Measurements from ENCODE around the gene CBR3.

Gene CBR3

GRCh38 chr21:36092681-36093080, 42.2 kb upstream of the CBR3 start:
- Histone ChIP-seq H3K36me3 (ENCODE audit: low read length) (no peaks in the 10 kb centered on the region), H3K4me2 (ENCODE audit: low read depth, low read length, poor library complexity, severe bottlenecking) (no peak overlapping the region), H3K4me3 (ENCODE audit: insufficient read depth, low read length, poor library complexity, severe bottlenecking) (no peak overlapping the region), H3K9me3 (ENCODE audit: insufficient read depth, low read length) (peaks cover 10% of the 10 kb centered on the region; the same call in 1 of the 2 replicates), H3K9me2 (replicated peaks; ENCODE audit: insufficient read depth, low read length) (no peaks in the 10 kb centered on the region), H2AFZ (ENCODE audit: low read depth, low read length, severe bottlenecking) (no peak overlapping the region), H3F3A (ENCODE audit: insufficient read depth) (no peaks in the 10 kb centered on the region), H3K79me2 (ENCODE audit: insufficient read depth, low read length) (no peaks in the 10 kb centered on the region), H3K27me3 (ENCODE audit: low read length) (0 out of 2 replicates have a peak, but pooled peaks cover 3% of the 10 kb centered on the region), H3K9ac (ENCODE audit: low read length) (no peak overlapping the region), H3K27ac (ENCODE audit: low read depth, low read length) (no peak overlapping the region), H4K20me1 (ENCODE audit: low read depth, low read length) (no peaks in the 10 kb centered on the region)
- TF ChIP-seq EZH2phosphoT487 (conservative IDR thresholded peaks at IDR 0.05; ENCODE audit: low read length) (no peak), CTCF (IDR thresholded peaks at IDR 0.05; ENCODE audit: insufficient read depth, low read length, poor library complexity, severe bottlenecking) (no peak)

- no peaks in the 10 kb centered on the region for H4K20me1 ChIP-seq (ENCODE audit: low read depth, low read length)
- no peaks in the 10 kb centered on the region for H3F3A ChIP-seq (ENCODE audit: insufficient read depth)
- H3K4me3 ChIP-seq (ENCODE audit: insufficient read depth, low read length, poor library complexity, severe bottlenecking) = no peak overlapping the region
- H3K9me3 ChIP-seq (ENCODE audit: insufficient read depth, low read length) = peaks cover 10% of the 10 kb centered on the region; the same call in 1 of the 2 replicates
- no peak overlapping the region for H3K27ac ChIP-seq (ENCODE audit: low read depth, low read length)
- TF ChIP-seq CTCF (IDR thresholded peaks at IDR 0.05; ENCODE audit: insufficient read depth, low read length, poor library complexity, severe bottlenecking) (no peak), EZH2phosphoT487 (conservative IDR thresholded peaks at IDR 0.05; ENCODE audit: low read length) (no peak)
- H3K79me2 ChIP-seq (ENCODE audit: insufficient read depth, low read length) = no peaks in the 10 kb centered on the region
- 0 out of 2 replicates have a peak, but pooled peaks cover 3% of the 10 kb centered on the region for H3K27me3 ChIP-seq (ENCODE audit: low read length)
- no peak overlapping the region for H2AFZ ChIP-seq (ENCODE audit: low read depth, low read length, severe bottlenecking)
- H3K9me2 ChIP-seq (replicated peaks; ENCODE audit: insufficient read depth, low read length) = no peaks in the 10 kb centered on the region
- H3K9ac ChIP-seq (ENCODE audit: low read length) = no peak overlapping the region
- H3K4me2 ChIP-seq (ENCODE audit: low read depth, low read length, poor library complexity, severe bottlenecking) = no peak overlapping the region
- H3K36me3 ChIP-seq (ENCODE audit: low read length) = no peaks in the 10 kb centered on the region
Measured at GRCh38 chr21:36093512-36093911, 41.4 kb upstream of the CBR3 start.

- no peaks in the 10 kb centered on the region for H3K79me2 ChIP-seq (ENCODE audit: insufficient read depth, low read length)
- no peak overlapping the region for H3K9ac ChIP-seq (ENCODE audit: low read length)
- no peak overlapping the region for H3K4me2 ChIP-seq (ENCODE audit: low read depth, low read length, poor library complexity, severe bottlenecking)
- no peaks in the 10 kb centered on the region for H4K20me1 ChIP-seq (ENCODE audit: low read depth, low read length)
- H3K36me3 ChIP-seq (ENCODE audit: low read length) = no peaks in the 10 kb centered on the region
- no peaks in the 10 kb centered on the region for H3F3A ChIP-seq (ENCODE audit: insufficient read depth)
- no peak overlapping the region for H3K27ac ChIP-seq (ENCODE audit: low read depth, low read length)
- H2AFZ ChIP-seq (ENCODE audit: low read depth, low read length, severe bottlenecking) = no peak overlapping the region
- no peak overlapping the region for H3K4me3 ChIP-seq (ENCODE audit: insufficient read depth, low read length, poor library complexity, severe bottlenecking)
- H3K9me2 ChIP-seq (replicated peaks; ENCODE audit: insufficient read depth, low read length) = no peaks in the 10 kb centered on the region
- 0 out of 2 replicates have a peak, but pooled peaks cover 3% of the 10 kb centered on the region for H3K27me3 ChIP-seq (ENCODE audit: low read length)
- H3K9me3 ChIP-seq (ENCODE audit: insufficient read depth, low read length) = peaks cover 10% of the 10 kb centered on the region; the same call in 1 of the 2 replicates
- TF ChIP-seq EZH2phosphoT487 (conservative IDR thresholded peaks at IDR 0.05; ENCODE audit: low read length) = no peak
- TF ChIP-seq CTCF (IDR thresholded peaks at IDR 0.05; ENCODE audit: insufficient read depth, low read length, poor library complexity, severe bottlenecking) = no peak
Measured at GRCh38 chr21:36096398-36097290, 38.2 kb upstream of the CBR3 start.
